ENCODE data around the gene HNRNPC.
"Not testable (repeated sequence)": the region's sequence is repeated elsewhere in the genome, so short reads cannot be mapped to it uniquely, and the experiment has no call there.

HNRNPC gene

DNA sequence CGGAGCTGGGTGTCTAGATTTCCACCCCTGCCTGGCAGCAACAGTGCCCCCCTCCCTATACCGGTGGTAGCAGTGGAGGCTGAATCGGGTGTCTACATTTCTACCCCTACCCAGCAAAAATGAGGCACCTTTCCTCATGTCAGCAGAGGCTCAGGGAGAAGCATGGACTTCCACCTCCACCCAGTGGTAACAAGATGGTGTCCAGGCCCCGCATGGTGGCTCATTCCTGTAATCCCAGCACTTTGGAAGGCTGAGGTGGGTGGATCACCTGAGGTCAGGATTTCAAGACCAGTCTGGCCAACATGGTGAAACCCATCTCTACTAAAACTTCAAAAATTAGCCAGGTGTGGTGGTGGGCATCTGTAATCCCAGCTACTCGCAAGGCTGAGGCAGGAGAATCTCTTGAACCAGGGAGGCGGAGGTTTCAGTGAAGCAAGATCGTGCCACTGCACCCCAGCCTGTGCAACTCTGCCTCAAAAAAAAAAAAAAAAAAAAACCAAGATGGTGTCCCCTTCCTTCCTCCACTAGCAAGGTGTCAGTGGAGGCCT, 77.9 kb downstream of the HNRNPC start:
- DNase-seq, result no peak

DNA sequence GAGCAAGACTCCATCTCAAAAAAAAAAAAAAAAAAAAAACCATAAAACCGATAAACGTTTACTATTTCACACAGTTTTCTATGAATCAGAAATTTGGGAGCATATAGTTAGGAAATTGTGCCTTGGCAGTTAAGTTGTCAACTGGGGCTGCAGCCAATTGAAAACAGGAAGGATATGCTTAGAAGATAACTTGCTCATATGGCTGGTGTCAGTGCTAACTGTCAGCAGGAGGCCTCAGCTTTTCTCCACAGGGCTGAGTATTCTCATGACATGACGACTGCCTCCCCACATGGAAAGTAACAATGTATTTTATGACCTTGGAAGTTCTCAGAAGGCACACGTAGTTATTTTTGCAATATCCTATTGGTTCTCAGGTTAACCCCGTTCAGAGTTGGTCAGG, 83.8 kb downstream of the HNRNPC start:
- no peak for DNase-seq

DNA sequence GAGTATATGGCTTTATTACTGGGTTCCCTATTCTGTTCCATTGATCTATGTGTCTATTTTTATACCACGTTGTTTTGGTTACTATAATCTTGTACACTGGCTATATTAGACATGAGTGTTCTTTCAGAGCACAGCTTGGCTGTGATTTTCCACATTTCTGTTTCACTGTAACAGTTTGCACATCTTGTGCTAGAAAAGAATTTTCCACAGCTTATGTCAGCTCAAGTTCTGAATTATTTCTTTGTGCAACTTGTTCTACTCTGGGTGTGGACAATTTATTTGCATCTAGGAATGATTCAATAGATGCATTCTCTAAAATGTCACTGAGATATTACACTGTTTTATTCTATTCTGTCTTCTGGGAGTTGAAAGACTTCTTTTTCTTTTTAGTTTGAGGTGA, 85.0 kb downstream of the HNRNPC start:
- no peak for DNase-seq

DNA sequence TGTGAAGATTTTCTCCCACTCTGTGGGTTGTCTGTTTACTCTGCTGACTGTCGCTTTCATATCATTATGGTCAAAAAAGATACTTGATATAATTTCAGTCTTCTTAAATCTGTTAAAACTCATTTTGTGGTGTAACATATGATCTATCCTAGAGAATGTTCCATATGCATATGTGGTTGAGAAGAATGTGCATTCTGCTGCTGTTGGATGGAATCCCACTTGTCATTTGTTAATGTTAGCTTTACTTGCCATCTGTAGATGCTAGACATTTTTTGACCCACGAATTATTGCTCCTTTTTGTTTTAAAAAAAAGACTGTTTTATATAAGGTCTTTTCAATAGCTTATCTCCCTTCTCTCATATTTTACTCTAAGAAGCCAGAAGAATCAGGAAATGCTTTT, 87.1 kb downstream of the HNRNPC start:
- no peak for DNase-seq

DNA sequence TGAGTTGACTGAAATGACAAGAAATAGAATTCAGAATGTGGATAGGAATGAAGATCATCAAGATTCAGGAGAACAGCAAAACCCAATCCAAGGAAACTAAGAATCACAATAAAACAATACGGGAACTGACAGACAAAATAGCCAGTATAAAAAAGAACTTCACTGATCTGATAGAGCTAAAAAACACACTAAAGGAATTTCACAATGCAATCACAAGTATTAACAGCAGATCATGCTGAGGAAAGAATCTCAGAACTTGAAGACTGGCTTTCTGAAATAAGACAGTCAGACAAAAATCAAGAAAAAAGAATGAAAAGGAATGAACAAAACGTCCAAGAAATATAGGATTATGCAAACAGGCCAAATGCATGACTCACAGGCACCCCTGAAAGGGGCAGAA, 98.1 kb downstream of the HNRNPC start:
- DNase-seq, result no peak

DNA sequence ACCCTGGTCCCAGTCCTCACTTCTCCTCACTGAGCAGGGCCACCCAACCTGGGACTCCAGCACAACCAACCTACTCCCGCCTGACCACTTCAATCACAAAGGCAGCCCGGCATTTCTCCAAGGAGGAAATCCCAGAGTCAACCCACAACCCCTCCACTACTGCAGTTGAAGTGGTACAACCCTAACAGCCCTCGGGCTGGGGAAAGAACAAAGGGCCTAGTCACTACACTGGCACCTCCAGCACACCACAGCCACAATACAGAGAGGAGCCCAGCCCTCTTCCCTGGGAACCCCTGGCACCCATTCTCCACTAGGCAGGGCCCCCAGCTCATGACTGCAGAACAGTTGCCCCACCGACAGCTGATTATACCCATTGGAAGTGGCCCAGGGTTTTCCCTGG, 99.7 kb downstream of the HNRNPC start:
- no peak for DNase-seq

DNA sequence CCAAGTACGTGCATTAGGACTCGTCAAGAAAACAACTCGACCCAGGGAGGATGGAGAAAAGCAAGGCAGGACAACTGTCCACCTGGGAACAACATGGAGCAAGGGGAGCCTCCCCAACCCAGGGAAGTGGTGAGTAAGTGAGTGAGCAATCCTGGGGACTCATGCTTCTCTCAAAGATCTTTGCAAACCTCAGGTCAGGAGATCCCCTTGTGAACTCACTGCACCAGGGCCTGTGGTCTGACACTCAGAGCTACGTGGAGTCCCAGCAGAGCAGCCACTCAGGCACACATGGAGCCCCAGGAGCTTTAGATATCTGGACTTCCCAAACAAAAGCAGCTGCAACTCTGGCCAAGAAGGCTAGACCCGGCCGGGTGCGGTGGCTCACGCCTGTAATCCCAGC, 101.2 kb downstream of the HNRNPC start:
- DNase-seq, result no peak

DNA sequence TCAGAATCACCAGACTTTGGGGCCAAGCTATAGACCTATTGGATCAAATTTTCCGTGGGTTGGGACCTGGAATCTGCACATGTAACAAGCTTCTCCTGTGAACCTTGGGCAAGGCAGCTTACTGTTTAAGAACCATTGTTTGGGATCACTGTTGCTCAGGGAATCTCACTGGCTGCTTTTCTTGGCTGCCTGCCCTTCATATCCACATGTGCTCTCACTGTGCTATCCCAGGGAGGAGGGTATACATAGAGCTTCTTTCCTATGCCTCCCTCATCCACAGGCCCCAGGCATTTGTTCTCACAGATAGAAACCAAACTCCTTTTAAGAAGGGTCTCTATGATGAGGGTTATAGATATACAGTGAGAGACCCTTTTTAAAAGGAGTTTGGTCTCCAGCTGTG, 103.6 kb downstream of the HNRNPC start:
- not testable (repeated sequence) for DNase-seq

DNA sequence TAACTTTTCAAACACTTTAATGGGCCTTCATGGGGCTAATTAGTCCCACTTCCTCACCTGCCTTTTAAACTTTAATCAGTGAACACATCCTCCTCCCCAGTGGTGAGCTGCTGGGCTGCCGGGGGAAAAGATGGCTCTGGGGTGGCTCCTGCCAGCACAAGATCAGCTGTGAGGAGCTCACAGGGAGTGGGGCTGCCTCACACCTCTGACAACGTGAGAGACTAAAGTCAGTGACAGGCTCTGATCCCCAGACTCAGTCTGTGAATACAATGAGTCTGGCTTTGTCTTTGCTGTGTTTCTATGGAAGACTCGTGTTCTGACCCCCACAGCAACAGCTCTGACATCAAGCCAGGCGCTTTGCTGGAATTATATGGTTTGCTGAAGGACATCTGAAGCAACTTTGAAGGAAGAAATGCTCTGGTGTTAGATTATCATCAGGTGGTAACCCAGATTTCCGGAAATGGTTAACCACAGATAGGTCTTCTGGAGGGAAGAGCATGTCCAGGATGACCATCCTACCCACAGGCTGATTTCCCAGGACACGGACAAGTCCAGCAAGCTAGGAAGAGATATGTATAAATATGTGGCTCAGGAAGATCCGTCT, 104.1 kb downstream of the HNRNPC start:
- DNase-seq, result not testable (repeated sequence)

DNA sequence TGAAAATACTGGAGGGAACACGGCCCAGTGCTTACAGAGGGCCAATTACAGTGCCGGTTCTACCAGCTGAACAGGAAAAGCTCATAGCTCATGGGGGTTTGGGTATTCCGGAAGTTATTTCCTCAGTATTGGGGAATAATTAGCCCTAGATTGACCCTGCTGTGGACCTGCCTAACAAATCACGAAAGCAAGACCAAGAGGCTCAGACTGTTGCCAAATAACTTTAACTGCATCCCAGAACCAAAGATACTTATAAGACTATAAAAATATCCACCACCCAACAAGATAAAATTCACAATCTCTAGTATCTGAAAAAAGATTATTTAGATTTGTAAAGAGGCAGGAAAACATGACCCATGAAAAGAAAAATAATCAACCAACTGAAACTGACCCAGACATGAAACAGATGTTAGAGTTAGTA, 105.4 kb downstream of the HNRNPC start:
- no peak for DNase-seq

DNA sequence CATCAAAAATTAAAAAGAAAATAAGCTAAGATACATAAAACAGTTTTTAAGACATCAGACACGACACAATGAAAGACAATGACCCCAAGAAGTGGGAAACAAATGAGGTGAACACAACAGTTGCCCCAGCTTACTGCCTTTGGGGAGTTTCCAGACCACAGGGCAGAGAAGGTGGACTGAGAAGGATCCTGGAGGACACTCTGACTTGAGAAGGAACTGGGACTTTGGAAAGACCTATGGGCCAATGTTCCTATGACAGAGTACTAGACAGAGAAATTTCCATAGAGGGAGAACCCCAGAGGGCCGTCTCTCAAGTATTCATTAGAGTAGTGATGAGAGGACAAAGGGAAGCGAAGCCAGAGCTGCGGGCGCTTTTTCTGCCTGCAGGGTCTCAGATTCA, 107.2 kb downstream of the HNRNPC start:
- no peak for DNase-seq

DNA sequence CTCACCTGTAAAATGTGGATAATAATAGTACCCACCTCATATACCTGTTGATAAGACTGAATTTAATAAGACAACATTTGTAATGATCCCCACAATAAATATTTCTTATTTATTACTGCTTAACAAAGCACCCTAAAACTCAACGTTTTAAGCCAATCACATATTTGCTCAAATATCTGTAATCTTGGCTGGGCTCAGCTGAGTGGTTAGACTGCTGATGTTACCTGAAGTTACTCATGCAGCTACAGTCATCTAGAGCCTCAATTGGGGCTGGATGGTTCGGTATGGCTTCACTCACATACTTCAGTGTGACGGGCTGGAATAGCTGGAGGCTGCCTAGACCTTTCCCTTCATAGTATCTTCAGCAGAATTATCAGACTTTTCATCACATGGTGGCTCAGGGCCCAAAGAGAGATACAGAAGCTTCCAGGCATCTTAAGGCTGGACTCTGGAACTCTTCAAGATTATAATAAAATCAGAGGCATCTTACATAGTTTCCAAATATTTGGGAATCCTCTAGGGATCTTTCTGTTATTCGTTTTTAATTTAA, 109.1 kb downstream of the HNRNPC start:
- no peak for DNase-seq
